Islet precursor cell (in vitro differentiated cells): ENCODE data around the gene SNRPA.
A peak's percentile ranks its signal among the peaks of the same experiment; 100 is the strongest.

Source experiments
- DNase-seq: peaks from one replicate; pipeline ENCODE4 v3.0.0-alpha.2; 2018

Gene SNRPA

DNA sequence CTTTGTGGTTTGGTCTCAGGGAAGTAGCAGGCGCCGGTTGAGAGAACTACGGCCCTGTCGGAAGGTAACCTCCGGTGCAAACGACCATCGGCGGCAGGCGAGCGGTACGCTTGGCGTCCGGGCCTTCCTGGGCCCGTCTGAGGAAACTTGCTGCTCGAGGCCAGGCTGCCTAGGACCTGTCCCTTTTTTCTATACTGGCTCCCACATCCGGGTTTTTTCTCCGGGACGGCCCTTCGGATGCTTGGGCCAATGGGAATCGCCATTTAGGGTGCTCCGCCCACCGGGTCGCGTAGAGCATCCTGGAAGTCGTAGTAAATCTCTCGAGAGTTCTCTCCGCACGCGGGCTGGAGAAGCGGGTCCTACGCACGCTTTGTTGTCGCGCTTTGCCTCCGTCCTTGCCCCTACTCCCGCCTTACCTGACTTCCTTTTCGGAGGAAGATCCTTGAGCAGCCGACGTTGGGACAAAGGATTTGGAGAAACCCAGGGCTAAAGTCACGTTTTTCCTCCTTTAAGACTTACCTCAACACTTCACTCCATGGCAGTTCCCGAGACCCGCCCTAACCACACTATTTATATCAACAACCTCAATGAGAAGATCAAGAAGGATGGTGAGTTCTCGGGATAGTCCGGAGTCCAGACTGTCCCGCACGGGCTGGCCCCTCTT lies at the start of gene SNRPA:
Gene SNRPA (plus strand): TSS at position 330 of the 664 bp plus-strand sequence. CDS start 206 bp downstream, at position 536.
- DNase-seq, result peak; percentile 99

- no peak for DNase-seq
Observed at GRCh38 chr19:40701758-40702157, 49.2 kb upstream of the SNRPA start.

DNA sequence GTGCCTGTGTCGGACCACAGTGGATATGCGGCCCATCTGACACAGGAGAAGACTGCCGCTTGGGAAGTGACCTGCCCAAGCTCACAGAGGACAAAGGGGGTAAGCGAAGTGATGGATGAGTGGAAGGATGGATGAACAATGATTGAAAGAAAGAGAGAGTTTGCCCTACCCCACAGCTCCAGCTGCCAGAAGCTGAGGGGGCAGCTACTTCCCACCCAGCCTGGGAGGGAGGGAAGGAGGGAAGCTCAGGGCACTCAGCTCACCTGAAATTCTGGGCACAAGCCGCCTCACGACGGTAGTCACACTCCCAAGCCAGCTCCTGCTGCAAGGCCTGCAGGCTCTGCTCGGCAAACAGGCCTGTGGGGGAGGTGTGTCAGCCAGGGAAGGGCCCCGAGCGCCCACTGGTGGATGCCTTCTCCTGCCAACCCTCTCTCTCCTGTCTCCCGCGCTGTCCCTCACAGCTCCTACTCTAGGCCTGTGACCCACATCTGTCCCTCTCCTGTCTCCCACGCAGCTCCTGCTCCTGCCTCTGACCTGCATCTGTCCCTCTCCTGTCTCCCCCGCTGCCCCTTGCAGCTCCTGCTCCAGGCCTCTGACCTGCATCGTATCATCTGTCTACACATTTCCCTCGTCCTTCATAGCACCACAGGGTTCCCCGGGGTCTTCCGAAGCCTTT lies 48.5 kb upstream of the SNRPA start:
- peak; percentile 92 for DNase-seq

DNA sequence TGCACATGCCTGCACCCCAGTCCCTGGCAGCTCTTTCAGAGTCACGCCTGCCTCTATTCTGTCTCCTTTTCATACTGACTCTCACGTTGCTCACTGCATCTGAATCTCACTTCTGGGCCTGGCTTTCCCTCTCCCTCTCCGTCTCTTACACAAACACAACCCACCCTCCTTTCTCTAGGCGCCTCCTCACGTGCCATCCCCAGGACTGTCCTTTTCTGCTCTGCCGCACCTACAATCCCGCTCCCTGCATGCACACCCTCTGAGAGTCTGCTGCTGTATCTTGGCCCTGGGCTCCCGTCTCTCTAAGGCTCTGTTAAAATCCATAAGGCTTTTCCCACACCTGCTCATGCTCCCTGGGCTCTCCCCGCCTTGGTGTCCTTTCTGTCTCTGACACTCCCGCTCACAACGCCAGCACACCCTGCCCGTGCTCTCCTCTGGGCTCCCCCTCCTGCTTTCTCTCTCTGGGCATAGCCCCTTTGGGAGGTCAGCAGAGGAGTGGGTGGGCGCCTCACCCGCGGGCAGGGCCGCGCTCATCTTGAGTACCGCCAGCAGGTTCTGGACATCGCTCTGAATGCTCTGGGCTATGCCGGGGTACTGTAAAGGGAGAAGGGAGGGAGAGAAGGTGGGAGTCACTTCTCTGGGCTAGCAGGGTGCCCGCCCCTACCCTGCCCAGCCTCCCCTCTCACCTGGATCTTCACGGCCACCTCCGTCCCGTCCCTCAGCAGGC lies 47.8 kb upstream of the SNRPA start:
- no peak for DNase-seq

DNA sequence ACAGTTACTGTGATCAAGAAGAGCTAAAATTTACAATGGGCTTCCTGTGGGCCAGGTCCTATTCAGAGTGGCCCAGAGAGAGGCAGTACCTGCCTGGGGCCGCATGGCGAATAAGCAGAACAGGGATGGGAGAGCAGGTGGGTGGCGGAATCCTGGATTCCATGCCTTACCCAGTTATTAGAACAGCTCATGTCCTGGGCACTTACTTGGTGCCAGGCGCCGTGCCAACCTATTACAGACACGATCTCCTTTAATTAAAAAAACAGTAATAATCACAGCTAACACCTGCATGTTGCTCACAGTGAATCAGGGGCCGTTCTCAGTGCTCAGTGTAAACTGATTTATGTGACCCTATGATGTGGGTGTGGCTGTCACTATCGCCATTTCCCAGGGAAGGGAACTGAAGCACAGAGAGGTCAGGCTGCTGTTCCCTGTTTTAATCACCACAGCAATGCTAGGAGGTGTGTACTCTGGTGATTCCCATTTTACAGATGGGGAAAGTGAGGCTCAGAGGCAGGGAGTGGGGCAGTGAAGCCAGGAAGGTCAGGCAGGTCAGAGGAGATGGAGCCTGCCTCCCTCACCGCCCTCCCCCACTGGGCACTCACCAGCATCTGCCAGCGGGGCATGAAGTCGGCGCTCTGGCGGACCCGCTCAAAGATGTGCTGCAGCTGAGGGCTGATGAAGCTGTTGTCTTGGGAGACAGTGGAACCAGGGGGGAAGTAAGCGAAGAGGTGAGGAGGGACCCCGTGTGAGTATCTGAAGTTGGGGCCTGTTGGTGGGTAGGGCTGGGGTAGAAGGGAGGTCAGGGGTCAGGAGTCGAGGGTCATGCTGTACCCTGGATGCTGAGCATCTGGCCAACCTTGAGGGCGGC lies 46.3 kb upstream of the SNRPA start:
- no peak for DNase-seq

DNA sequence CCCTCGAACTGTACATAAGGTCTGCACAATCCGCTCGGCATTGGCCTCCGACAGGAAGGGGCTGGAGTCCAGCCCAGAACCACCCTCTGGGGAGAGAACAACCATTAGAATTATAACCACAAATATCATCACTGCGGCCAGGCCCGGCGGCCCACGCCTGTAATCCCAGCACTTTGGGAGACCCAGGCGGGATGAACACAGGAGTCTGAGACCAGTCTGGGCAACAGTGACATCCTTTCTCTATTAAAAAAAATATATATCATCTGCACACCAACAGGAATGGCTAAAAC lies 45.7 kb upstream of the SNRPA start:
- DNase-seq, result no peak

GRCh38 chr19:40705950-40706619 lies 44.9 kb upstream of the SNRPA start:
- DNase-seq, result no peak

DNA sequence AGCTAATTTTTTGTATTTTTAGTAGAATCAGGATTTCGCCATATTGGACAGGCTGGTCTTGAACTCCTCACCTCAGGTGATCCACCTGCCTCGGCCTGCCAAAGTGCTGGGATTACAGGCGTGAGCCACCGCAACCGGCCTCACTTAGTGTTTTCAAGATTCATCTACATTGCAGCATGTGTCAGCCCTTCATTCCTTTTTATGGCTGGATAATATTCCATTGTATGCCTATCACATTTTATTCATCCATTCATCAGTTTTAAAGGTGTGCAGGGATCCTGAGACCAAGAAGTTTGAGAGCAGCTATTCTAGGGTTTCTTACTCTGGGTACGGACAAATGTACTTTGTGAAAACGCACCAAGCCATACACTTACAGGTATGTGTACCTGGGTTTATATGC lies 43.4 kb upstream of the SNRPA start:
- DNase-seq, result no peak

DNA sequence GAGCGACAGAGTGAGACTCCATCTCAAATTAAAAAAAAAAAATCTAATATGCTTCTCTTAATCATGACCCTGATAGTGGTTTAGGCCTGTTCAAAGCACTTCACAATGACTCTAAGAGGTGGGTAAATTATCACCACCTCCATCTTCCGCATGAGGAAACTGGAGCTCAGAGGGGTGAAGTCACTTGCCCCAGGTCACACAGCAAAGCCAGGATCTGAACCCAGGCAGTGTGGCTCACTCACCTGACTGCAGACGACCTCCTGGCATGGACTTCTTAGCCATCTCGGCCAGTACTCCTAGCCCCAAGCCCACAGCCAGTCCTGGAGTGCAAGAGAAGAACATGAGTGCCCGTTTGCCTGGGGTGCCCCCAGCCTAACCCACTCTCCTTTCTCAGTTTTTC lies 41.2 kb upstream of the SNRPA start:
- DNase-seq, result no peak

- no peak for DNase-seq
Observed at GRCh38 chr19:40713939-40714338, 37.1 kb upstream of the SNRPA start.

DNA sequence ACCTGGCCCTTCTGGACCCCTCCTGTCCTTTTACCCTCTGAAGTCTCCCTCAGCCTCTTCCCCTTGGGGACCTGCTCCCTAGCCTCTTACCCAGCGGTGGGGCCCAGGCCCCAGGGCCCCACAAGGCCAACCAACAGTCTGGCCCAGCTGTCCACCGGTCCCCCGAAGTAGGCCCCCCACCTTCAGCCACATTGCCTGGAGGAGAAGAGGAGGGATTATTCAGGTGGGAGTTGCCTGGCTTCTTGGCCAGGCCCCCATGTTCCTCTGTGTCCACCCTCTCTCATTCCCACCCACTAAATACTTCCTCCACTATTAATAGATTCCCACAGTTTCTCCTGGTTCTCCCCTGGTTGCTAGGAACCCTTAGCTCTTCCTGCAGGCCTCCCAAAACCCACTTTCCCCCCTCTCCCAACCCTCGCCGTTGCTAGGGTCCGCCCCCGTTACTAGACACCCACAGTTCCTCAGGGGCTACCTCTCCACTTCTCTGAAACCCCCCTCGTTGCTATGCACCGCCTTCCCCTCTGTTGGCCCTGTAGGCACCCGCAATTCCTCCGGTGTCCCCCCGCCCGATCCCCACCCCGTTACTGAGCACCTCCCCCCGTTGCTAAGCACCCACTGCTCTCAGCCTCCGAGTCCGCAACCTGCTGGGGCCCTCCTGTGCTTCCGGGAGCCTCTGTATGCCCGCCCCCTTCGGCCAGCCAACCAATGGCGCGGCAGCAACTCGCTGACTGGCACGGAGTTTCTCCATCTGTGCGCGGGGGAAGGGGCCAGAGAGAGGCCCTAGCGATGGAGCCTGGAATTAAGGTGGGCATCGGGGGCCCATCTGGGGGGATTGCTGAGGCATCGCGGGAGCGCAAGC lies 36.3 kb upstream of the SNRPA start:
- peak; percentile 97 for DNase-seq

GRCh38 chr19:40716031-40716481 lies 34.9 kb upstream of the SNRPA start:
- no peak for DNase-seq

- DNase-seq, result peak; percentile 99
Observed at GRCh38 chr19:40716482-40717324, 34.3 kb upstream of the SNRPA start, which contains the start of the genes COQ8B and ITPKC. TSS of gene COQ8B (minus strand) at chr19:40716886. CDS start at chr19:40714632, 2,254 bp downstream. TSS of gene ITPKC (plus strand) at chr19:40717112. CDS start at chr19:40717136, 24 bp downstream.

DNA sequence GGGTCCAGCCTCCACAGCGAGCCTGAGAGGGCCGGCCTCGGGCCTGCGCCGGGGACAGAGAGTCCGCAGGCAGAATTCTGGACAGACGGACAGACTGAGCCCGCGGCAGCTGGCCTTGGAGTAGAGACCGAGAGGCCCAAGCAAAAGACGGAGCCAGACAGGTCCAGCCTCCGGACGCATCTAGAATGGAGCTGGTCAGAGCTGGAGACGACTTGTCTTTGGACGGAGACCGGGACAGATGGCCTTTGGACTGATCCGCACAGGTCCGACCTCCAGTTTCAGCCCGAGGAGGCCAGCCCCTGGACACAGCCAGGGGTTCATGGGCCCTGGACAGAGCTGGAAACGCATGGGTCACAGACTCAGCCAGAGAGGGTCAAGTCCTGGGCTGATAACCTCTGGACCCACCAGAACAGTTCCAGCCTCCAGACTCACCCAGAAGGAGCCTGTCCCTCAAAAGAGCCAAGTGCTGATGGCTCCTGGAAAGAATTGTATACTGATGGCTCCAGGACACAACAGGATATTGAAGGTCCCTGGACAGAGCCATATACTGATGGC lies 33.6 kb upstream of the SNRPA start:
- DNase-seq, result no peak

DNA sequence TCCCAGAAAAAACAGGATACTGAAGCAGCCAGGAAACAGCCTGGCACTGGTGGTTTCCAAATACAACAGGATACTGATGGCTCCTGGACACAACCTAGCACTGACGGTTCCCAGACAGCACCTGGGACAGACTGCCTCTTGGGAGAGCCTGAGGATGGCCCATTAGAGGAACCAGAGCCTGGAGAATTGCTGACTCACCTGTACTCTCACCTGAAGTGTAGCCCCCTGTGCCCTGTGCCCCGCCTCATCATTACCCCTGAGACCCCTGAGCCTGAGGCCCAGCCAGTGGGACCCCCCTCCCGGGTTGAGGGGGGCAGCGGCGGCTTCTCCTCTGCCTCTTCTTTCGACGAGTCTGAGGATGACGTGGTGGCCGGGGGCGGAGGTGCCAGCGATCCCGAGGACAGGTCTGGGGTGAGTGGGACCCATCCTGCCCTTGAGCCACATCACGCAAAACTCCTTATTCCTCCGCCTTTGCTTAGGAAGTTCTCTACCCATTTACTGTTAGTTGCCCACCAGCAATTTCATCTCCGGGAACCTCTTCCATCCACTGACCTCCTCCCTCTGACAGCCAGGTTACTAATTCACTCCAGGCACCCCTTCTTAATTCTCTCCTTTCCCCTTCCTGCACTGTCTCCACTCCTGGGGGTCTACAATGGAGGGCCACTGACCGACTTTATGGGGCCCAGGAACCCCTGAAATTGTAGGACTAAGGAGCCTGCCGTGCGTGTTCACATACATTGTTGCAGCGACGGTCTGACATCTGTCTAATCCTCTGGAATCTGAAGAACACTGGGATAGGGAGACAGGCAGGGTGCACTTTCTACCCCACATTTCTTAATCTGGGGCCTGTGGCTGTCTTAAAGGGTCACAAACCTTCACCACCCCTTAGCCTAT lies 32.9 kb upstream of the SNRPA start:
- DNase-seq, result no peak

DNA sequence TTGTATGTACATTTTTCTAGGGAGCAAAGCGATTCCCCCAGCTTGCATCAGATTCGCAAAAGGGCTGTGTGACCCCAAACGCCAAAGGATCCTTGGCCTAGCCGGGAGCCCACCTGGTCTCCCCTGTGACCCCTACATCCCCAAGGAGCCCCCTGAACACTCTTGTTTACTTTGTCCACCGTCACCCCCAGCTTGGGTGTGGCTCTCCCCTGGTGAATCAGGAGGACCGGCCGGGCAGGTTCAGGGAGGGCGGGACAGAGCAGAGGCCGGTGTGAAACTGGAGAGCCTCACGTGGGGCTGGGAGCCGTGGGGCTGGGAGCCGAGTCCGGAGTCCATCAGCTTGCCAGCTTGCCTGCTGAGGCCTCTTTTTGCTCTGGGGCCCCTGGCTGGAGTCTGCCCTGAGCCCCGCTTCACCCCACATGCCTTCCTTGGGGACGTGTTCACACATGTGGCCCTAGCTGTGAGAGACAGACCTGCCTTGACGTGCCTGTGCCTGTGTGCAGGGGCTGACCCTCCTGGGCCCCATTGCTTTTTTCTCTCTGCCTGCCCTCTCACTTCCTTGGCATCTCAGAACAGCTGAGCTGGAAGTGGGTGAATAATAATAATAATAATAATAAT lies 32.1 kb upstream of the SNRPA start:
- peak; percentile 89 for DNase-seq

DNA sequence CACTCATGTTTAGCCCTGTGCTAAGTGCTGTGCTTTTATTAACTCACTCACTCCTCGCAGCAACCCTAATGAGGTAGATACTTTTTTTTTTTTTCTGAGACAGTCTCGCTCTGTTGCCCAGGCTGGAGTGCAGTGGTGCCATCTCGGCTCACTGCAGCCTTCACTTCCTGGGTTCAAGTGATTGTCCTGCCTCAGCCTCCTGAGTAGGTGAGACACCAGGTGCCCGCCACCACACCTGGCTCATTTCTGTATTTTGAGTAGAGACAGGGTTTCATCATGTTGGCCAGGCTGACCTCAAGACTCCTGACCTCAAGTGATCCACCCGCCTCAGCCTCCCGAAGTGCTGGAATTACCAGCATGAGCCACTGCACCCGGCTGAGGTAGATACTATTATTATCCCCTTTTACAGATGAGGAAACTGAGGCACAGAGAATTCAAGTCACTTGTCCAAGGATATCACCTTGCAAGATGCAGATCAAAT lies 31.5 kb upstream of the SNRPA start:
- DNase-seq, result no peak

- DNase-seq, result no peak
Observed at GRCh38 chr19:40721140-40721486, 29.9 kb upstream of the SNRPA start.
